Neural cell (in vitro differentiated cells): Measurements from ENCODE around the gene CCDC181. TPM values are rescaled to one million over a fixed set of nuclear protein-coding genes. Genes with fewer than 3 reads are reported as not detected.

Experiments used
- H2AFZ ChIP-seq: fragments of 200-600, 300-800 bp; sonication (generic), shearing (Covaris generic); 2 replicates; pipeline ENCODE4 v1.6.0; 2014; ENCODE audit warnings: low read depth, mild to moderate bottlenecking, antibody characterized with exemption, low read length, moderate library complexity
- H3F3A ChIP-seq: fragments of 200-600 bp; shearing (Covaris generic); 2 replicates; pipeline ENCODE4 v1.6.1; 2016; ENCODE audit warnings: mild to moderate bottlenecking, moderate library complexity, mixed read lengths, antibody characterized with exemption, low read length; ENCODE audit not compliant: insufficient read depth, poor library complexity, severe bottlenecking
- H3K27ac ChIP-seq: fragments of 200-600, 300-800 bp; sonication (generic), shearing (Covaris generic); 2 replicates; pipeline ENCODE4 v1.5.1; 2014; ENCODE audit warnings: mild to moderate bottlenecking, low read length, moderate library complexity
- H3K27me3 ChIP-seq: fragments of 300-800, 200-600 bp; sonication (generic), shearing (Covaris generic); 2 replicates; pipeline ENCODE4 v1.6.0; 2014; ENCODE audit warnings: mild to moderate bottlenecking, low read depth, low read length, moderate library complexity; ENCODE audit not compliant: insufficient read depth
- H3K36me3 ChIP-seq: fragments of 300-800, 200-600 bp; sonication (generic), shearing (Covaris generic); 2 replicates; pipeline ENCODE4 v1.5.1; 2014; ENCODE audit warnings: mild to moderate bottlenecking, antibody characterized with exemption, low read length, moderate library complexity; ENCODE audit not compliant: insufficient read depth
- H3K4me2 ChIP-seq: fragments of 300-800, 200-600 bp; sonication (generic), shearing (Covaris generic); 2 replicates; pipeline ENCODE4 v1.6.0; 2014; ENCODE audit warnings: mild to moderate bottlenecking, low read length
- H3K4me3 ChIP-seq: fragments of 300-800, 200-600 bp; sonication (generic), shearing (Covaris generic); 2 replicates; pipeline ENCODE4 v1.5.1; 2014; ENCODE audit warnings: mild to moderate bottlenecking, low read length, moderate library complexity
- H3K79me2 ChIP-seq: fragments of 200-600 bp; shearing (Covaris generic); replicated peaks from 2 replicates; pipeline ENCODE4 v1.6.0; 2014; ENCODE audit warnings: mild to moderate bottlenecking, low read length, moderate library complexity; ENCODE audit not compliant: insufficient read depth
- H3K9ac ChIP-seq: fragments of 300-800, 200-600 bp; sonication (generic), shearing (Covaris generic); 2 replicates; pipeline ENCODE4 v1.6.1; 2016; ENCODE audit warnings: mild to moderate bottlenecking, low read length, mixed read lengths
- H3K9me2 ChIP-seq: fragments of 200-600 bp; shearing (Covaris generic); 2 replicates; pipeline ENCODE4 v1.6.1; 2016; ENCODE audit warnings: mild to moderate bottlenecking, low read length, mixed read lengths; ENCODE audit not compliant: insufficient read depth
- H3K9me3 ChIP-seq: fragments of 200-600, 300-800 bp; sonication (generic), shearing (Covaris generic); 2 replicates; pipeline ENCODE4 v1.6.1; 2016; ENCODE audit warnings: mild to moderate bottlenecking, mixed run types, low read length, moderate library complexity, mixed read lengths
- H4K20me1 ChIP-seq: fragments of 200-600 bp; shearing (Covaris generic); 2 replicates; pipeline ENCODE4 v1.6.1; 2016; ENCODE audit warnings: mild to moderate bottlenecking, mixed run types; ENCODE audit not compliant: insufficient read depth
- EP300 ChIP-seq: fragments of 450-650 bp; conservative IDR thresholded peaks from 2 replicates; pipeline ENCODE4 v1.6.1; 2014; ENCODE audit warnings: antibody characterized with exemption, mild to moderate bottlenecking, moderate library complexity; ENCODE audit not compliant: poor library complexity, severe bottlenecking
- EZH2 ChIP-seq: fragments of 200-600, 300-800 bp; shearing (Covaris generic), sonication (generic); IDR thresholded peaks from 2 replicates; pipeline ENCODE4 v1.6.1; 2014; ENCODE audit warnings: antibody characterized with exemption, low read length, borderline replicate concordance, mild to moderate bottlenecking; ENCODE audit not compliant: insufficient read depth, poor library complexity, severe bottlenecking
- MXI1 ChIP-seq: fragments of 450-650 bp; conservative IDR thresholded peaks from 2 replicates; pipeline ENCODE4 v1.6.1; 2014; ENCODE audit warnings: antibody characterized with exemption, mild to moderate bottlenecking; ENCODE audit not compliant: poor library complexity, severe bottlenecking
- POLR2AphosphoS5 ChIP-seq: IDR thresholded peaks from 2 replicates; pipeline ENCODE4 v1.6.1; 2012
- RAD21 ChIP-seq: fragments of 450-650 bp; conservative IDR thresholded peaks from 2 replicates; pipeline ENCODE4 v1.6.1; 2014; ENCODE audit warnings: antibody characterized with exemption, mild to moderate bottlenecking, moderate library complexity
- SMC3 ChIP-seq: fragments of 450-650 bp; conservative IDR thresholded peaks from 2 replicates; pipeline ENCODE4 v1.6.1; 2014; ENCODE audit warnings: antibody characterized with exemption, mild to moderate bottlenecking, moderate library complexity; ENCODE audit not compliant: poor library complexity
- TAF1 ChIP-seq: IDR thresholded peaks from 2 replicates; pipeline ENCODE4 v1.6.1; 2012; ENCODE audit warnings: low read depth
- polyA plus RNA-seq: library from polyadenylated mRNA; depleted of rRNA; stranded (reverse); fragments of >200 nt; gene quantifications from 2 replicates; pipeline ENCODE4 v1.2.3, GENCODE V29; 2014
- TF ChIP-seq, protein P1 (sequence below): fragments of 450-650 bp; IDR thresholded peaks from 2 replicates; pipeline ENCODE4 v1.5.1; 2014; ENCODE audit warnings: antibody characterized with exemption, mild to moderate bottlenecking, moderate library complexity; ENCODE audit not compliant: poor library complexity, severe bottlenecking
- TF ChIP-seq, protein P2 (sequence below): IDR thresholded peaks from 2 replicates; pipeline ENCODE4 v1.6.1; 2012; ENCODE audit warnings: borderline replicate concordance

The CCDC181 gene
- polyA plus RNA-seq, 1 donor from 2014 or later, result 14.7 TPM

DNA sequence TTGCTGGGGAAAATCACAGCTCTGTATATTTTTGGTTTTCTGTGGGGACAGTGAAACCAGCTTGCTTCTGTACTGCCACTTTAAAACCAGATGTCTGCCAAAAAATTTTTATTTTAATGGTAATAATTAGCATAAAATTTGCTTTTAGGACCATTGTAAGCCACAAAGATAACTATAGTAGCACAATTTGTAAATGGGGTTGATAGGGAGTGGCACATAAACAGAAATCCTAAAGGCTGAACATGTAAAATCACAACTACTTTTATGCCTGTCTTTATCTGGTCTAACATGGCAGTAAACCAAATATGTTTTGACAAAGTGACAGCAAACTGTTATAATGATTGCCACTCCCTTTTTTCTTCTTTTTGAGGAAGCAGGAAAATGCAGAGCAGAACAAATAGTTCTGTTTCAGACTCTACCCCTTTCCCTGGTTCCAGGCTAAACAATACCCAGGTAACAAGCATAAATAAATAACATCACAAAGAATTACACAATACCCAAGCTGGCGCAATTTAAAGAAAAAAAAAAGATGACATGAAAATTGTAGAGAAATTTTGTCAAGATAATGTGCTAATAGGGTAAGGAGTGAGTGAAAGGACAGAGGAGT lies 24.0 kb upstream of the CCDC181 start:
- no peak overlapping the region for H3K4me2 ChIP-seq
- H3K4me3 ChIP-seq, result no peak overlapping the region
- no peaks in the 10 kb centered on the region for H3K36me3 ChIP-seq
- H3K9me2 ChIP-seq, result no peaks in the 10 kb centered on the region
- H4K20me1 ChIP-seq, result no peaks in the 10 kb centered on the region
- H2AFZ ChIP-seq, result no peak overlapping the region
- H3F3A ChIP-seq, result no peaks in the 10 kb centered on the region
- no peaks in the 10 kb centered on the region for H3K27me3 ChIP-seq
- H3K9ac ChIP-seq, result no peak overlapping the region
- no peaks in the 10 kb centered on the region for H3K9me3 ChIP-seq
- H3K79me2 ChIP-seq, result no peaks in the 10 kb centered on the region
- no peak overlapping the region for H3K27ac ChIP-seq
- no peak for TF ChIP-seq RAD21
- no peak for TF ChIP-seq POLR2AphosphoS5
- no peak for TF ChIP-seq EP300
- TF ChIP-seq TAF1, result no peak
- TF ChIP-seq, protein P1, sequence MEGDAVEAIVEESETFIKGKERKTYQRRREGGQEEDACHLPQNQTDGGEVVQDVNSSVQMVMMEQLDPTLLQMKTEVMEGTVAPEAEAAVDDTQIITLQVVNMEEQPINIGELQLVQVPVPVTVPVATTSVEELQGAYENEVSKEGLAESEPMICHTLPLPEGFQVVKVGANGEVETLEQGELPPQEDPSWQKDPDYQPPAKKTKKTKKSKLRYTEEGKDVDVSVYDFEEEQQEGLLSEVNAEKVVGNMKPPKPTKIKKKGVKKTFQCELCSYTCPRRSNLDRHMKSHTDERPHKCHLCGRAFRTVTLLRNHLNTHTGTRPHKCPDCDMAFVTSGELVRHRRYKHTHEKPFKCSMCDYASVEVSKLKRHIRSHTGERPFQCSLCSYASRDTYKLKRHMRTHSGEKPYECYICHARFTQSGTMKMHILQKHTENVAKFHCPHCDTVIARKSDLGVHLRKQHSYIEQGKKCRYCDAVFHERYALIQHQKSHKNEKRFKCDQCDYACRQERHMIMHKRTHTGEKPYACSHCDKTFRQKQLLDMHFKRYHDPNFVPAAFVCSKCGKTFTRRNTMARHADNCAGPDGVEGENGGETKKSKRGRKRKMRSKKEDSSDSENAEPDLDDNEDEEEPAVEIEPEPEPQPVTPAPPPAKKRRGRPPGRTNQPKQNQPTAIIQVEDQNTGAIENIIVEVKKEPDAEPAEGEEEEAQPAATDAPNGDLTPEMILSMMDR, result no peak
- TF ChIP-seq MXI1, result no peak
- TF ChIP-seq, protein P2, sequence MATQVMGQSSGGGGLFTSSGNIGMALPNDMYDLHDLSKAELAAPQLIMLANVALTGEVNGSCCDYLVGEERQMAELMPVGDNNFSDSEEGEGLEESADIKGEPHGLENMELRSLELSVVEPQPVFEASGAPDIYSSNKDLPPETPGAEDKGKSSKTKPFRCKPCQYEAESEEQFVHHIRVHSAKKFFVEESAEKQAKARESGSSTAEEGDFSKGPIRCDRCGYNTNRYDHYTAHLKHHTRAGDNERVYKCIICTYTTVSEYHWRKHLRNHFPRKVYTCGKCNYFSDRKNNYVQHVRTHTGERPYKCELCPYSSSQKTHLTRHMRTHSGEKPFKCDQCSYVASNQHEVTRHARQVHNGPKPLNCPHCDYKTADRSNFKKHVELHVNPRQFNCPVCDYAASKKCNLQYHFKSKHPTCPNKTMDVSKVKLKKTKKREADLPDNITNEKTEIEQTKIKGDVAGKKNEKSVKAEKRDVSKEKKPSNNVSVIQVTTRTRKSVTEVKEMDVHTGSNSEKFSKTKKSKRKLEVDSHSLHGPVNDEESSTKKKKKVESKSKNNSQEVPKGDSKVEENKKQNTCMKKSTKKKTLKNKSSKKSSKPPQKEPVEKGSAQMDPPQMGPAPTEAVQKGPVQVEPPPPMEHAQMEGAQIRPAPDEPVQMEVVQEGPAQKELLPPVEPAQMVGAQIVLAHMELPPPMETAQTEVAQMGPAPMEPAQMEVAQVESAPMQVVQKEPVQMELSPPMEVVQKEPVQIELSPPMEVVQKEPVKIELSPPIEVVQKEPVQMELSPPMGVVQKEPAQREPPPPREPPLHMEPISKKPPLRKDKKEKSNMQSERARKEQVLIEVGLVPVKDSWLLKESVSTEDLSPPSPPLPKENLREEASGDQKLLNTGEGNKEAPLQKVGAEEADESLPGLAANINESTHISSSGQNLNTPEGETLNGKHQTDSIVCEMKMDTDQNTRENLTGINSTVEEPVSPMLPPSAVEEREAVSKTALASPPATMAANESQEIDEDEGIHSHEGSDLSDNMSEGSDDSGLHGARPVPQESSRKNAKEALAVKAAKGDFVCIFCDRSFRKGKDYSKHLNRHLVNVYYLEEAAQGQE, result no peak
- TF ChIP-seq EZH2, result no peak
- TF ChIP-seq SMC3, result no peak

DNA sequence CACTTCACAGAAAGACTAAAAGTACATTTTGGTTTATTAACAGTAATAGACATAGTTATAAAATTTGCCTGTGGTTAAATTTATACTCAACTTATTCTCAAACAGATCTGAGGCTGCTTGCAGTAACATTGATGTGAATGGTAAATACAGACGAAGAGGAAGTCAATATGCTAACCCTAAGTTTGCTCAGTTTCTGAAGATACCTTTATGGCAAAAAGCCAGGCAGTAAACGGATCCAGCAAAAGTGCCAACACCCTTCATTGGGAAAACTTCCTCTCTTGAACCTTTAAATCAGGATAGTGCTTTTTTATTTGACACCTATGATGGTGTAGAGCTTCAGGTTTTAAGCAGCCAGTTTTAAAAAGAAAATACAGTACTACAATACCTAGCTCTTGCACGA lies 16.6 kb upstream of the CCDC181 start:
- Histone ChIP-seq H3K27me3 (no peaks in the 10 kb centered on the region), H3K9me2 (no peaks in the 10 kb centered on the region), H3K4me2 (no peak overlapping the region), H3K9me3 (no peaks in the 10 kb centered on the region), H2AFZ (no peak overlapping the region), H3K36me3 (no peaks in the 10 kb centered on the region), H3K79me2 (no peaks in the 10 kb centered on the region), H4K20me1 (no peaks in the 10 kb centered on the region), H3F3A (no peaks in the 10 kb centered on the region), H3K27ac (no peak overlapping the region), H3K4me3 (no peak overlapping the region), H3K9ac (no peak overlapping the region)
- TF ChIP-seq MXI1 (no peak), RAD21 (no peak), SMC3 (no peak), EP300 (no peak), TAF1 (no peak), EZH2 (no peak), POLR2AphosphoS5 (no peak)
- TF ChIP-seq, protein P1, result no peak
- TF ChIP-seq, protein P2, result no peak
